Left lung (tissue), 10 donors: ENCODE measurements around the gene PSMB7. TPM values are rescaled to one million over a fixed set of nuclear protein-coding genes. Genes with fewer than 3 reads are reported as not detected.
A peak's percentile ranks its signal among the peaks of the same experiment; 100 is the strongest.

Source experiments
- ATAC-seq: fragments of 200-7000 bp; cut with Tn5 transposase; one replicate; pipeline ENCODE4 v1.9.1; 2020; ENCODE audit warnings: moderate library complexity
- DNase-seq, 4 donors: peaks; one replicate each; pipeline ENCODE4 v3.0.0-alpha.2; 2013 to 2020
- H3K27ac ChIP-seq, 2 donors: fragments of 200-600 bp; sonication (generic) in 1 of 2; one replicate each; pipeline versions ENCODE4 v1.5.0 to v1.8.0; 2020 to 2021
- H3K27me3 ChIP-seq, 2 donors: fragments of 200-600 bp; sonication (generic) in 1 of 2; one replicate each; pipeline versions ENCODE4 v1.5.0 to v1.8.0; 2020 to 2021
- H3K36me3 ChIP-seq, 2 donors: fragments of 200-600 bp; sonication (generic) in 1 of 2; one replicate each; pipeline versions ENCODE4 v1.5.0 to v1.8.0; 2020 to 2021
- H3K4me1 ChIP-seq, 2 donors: fragments of 200-600 bp; one replicate each; pipeline ENCODE4 v1.8.0; 2021
- H3K4me3 ChIP-seq, 2 donors: fragments of 200-600 bp; sonication (generic) in 1 of 2; one replicate each; pipeline versions ENCODE4 v1.5.0 to v1.8.0; 2020 to 2021; ENCODE audit warnings: mild to moderate bottlenecking in 1 of 2
- H3K9me3 ChIP-seq, 2 donors: fragments of 200-600 bp; sonication (generic) in 1 of 2; one replicate each; pipeline versions ENCODE4 v1.5.0 to v1.8.0; 2020 to 2021
- intact Hi-C, 2 donors: fragments of 100-400 bp; cut with DNase I; formaldehyde crosslinking; loops; one replicate each; pipeline versions ENCODE4 v1.11.2 to v1.14.2; 2022
- polyA plus RNA-seq, 6 donors: library from polyadenylated mRNA; unstranded; fragments of 120-200 nt; gene quantifications; one replicate each; pipeline ENCODE4 v1.2.1, GENCODE V29; 2013; ENCODE audit not compliant: insufficient read length in 6 of 6
- total RNA-seq, 2 donors: library from RNA; stranded (reverse); fragmentation: NEBNext Ultra II Directional; extraction: Animal tissue kit (Norgen Biotek cat#: 25700); gene quantifications; one replicate each; pipeline ENCODE4 v1.2.1, GENCODE V29; 2021
- TF ChIP-seq, protein P1 (sequence below), 2 donors: fragments of 200-600 bp; sonication (generic) in 1 of 2; IDR thresholded peaks; one replicate each; pipeline versions ENCODE4 v1.5.0 to v1.8.0; 2021; ENCODE audit warnings: antibody characterized with exemption in 2 of 2
- donor health status: DM: no; HTN: yes; CAD: no.
- donor health status: DM: no; HTN: no; CAD: no.

The PSMB7 gene
- total and polyA plus RNA-seq, 8 donors = 86.3 to 220 (median 203) TPM

GRCh38 chr9:124390794-124391658 lies 24.2 kb downstream of the PSMB7 start:
- peak overlapping the region in 1 of 2 donors; percentile 83 for H3K27ac ChIP-seq
- no peaks in the 10 kb centered on the region for H3K27me3 ChIP-seq
- H3K36me3 ChIP-seq = peaks cover 0 to 16% of the 10 kb centered on the region in 2 donors
- intact Hi-C loops = no loop called here
- H3K9me3 ChIP-seq = no peaks in the 10 kb centered on the region
- no peak for DNase-seq
- ATAC-seq = peak; percentile 47
- H3K4me1 ChIP-seq = peaks cover 19 to 90% of the 10 kb centered on the region in 2 donors
- H3K4me3 ChIP-seq = no peak overlapping the region
- TF ChIP-seq, protein P1, sequence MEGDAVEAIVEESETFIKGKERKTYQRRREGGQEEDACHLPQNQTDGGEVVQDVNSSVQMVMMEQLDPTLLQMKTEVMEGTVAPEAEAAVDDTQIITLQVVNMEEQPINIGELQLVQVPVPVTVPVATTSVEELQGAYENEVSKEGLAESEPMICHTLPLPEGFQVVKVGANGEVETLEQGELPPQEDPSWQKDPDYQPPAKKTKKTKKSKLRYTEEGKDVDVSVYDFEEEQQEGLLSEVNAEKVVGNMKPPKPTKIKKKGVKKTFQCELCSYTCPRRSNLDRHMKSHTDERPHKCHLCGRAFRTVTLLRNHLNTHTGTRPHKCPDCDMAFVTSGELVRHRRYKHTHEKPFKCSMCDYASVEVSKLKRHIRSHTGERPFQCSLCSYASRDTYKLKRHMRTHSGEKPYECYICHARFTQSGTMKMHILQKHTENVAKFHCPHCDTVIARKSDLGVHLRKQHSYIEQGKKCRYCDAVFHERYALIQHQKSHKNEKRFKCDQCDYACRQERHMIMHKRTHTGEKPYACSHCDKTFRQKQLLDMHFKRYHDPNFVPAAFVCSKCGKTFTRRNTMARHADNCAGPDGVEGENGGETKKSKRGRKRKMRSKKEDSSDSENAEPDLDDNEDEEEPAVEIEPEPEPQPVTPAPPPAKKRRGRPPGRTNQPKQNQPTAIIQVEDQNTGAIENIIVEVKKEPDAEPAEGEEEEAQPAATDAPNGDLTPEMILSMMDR (IDR thresholded peaks at IDR 0.05) = no peak

GRCh38 chr9:124389146-124389939 lies 25.9 kb downstream of the PSMB7 start:
- peaks cover 19 to 87% of the 10 kb centered on the region in 2 donors for H3K4me1 ChIP-seq
- no peaks in the 10 kb centered on the region for H3K27me3 ChIP-seq
- H3K4me3 ChIP-seq = no peak overlapping the region
- no peaks in the 10 kb centered on the region for H3K9me3 ChIP-seq
- H3K36me3 ChIP-seq = peaks cover 0 to 9% of the 10 kb centered on the region in 2 donors
- peak; percentile 44 for ATAC-seq
- TF ChIP-seq, protein P1 (IDR thresholded peaks at IDR 0.05) = no peak
- no peak overlapping the region for H3K27ac ChIP-seq
- no peak for DNase-seq
- intact Hi-C loops = loop anchor here in 1 of 2 donors (10.0 kb wide), 1 partner anchor 265 kb away; no protein-coding TSS in a partner anchor

GRCh38 chr9:124388275-124389048 lies 26.8 kb downstream of the PSMB7 start:
- Histone ChIP-seq H3K36me3 (peaks cover 0 to 11% of the 10 kb centered on the region in 2 donors), H3K9me3 (no peaks in the 10 kb centered on the region), H3K27ac (peak overlapping the region in 1 of 2 donors; percentile 47), H3K4me1 (peaks cover 19 to 78% of the 10 kb centered on the region in 2 donors), H3K27me3 (no peaks in the 10 kb centered on the region), H3K4me3 (no peak overlapping the region)
- DNase-seq (no peak), ATAC-seq (no peak)
- TF ChIP-seq, protein P1 (IDR thresholded peaks at IDR 0.05) = no peak
- intact Hi-C loops = loop anchor here in 1 of 2 donors (10.0 kb wide), 1 partner anchor 264 kb away; no protein-coding TSS in a partner anchor

GRCh38 chr9:124386201-124386600 lies 29.0 kb downstream of the PSMB7 start:
- TF ChIP-seq, protein P1 (IDR thresholded peaks at IDR 0.05) = no peak
- Histone ChIP-seq H3K4me1 (peaks cover 10 to 63% of the 10 kb centered on the region in 2 donors), H3K36me3 (peaks cover 0 to 16% of the 10 kb centered on the region in 2 donors), H3K9me3 (no peaks in the 10 kb centered on the region), H3K27ac (peak overlapping the region in 1 of 2 donors; percentile 43), H3K27me3 (no peaks in the 10 kb centered on the region), H3K4me3 (no peak overlapping the region)
- DNase-seq (no peak), ATAC-seq (no peak)
- intact Hi-C loops = loop anchor here in 1 of 2 donors (10.0 kb wide), 1 partner anchor 261 kb away; no protein-coding TSS in a partner anchor
